Activated naive CD8-positive, alpha-beta T cell treated with anti-CD3 and anti-CD28 coated beads for 36 hours (primary cell): ENCODE data around the gene MAEL. TPM values are rescaled to one million over a fixed set of nuclear protein-coding genes. Genes with fewer than 3 reads are reported as not detected.

Experiments used
- DNase-seq: peaks from one replicate; pipeline ENCODE4 v3.0.0; 2021
- H3K27ac Mint-ChIP-seq: one replicate; pipeline ENCODE4 v1.8.0; 2022; ENCODE audit warnings: mild to moderate bottlenecking, moderate library complexity, mixed read lengths
- H3K27me3 Mint-ChIP-seq: one replicate; pipeline ENCODE4 v1.8.0; 2022; ENCODE audit warnings: mild to moderate bottlenecking, mixed read lengths
- H3K36me3 Mint-ChIP-seq: one replicate; pipeline ENCODE4 v1.8.0; 2021; ENCODE audit warnings: mild to moderate bottlenecking, mixed read lengths
- H3K4me1 Mint-ChIP-seq: one replicate; pipeline ENCODE4 v1.8.0; 2021; ENCODE audit warnings: mixed read lengths
- H3K4me3 Mint-ChIP-seq: one replicate; pipeline ENCODE4 v1.8.0; 2022; ENCODE audit warnings: mild to moderate bottlenecking, moderate library complexity, mixed read lengths
- H3K9me3 Mint-ChIP-seq: one replicate; pipeline ENCODE4 v1.8.0; 2022; ENCODE audit warnings: mixed read lengths
- total RNA-seq, 2 experiments: library from RNA; stranded (reverse); gene quantifications; one replicate each; pipeline ENCODE4 v1.2.3, GENCODE V29; 2021

Gene MAEL
- under 1 TPM in 1 of 2 experiments, not detected in 1; 0.14 TPM for total RNA-seq

DNA sequence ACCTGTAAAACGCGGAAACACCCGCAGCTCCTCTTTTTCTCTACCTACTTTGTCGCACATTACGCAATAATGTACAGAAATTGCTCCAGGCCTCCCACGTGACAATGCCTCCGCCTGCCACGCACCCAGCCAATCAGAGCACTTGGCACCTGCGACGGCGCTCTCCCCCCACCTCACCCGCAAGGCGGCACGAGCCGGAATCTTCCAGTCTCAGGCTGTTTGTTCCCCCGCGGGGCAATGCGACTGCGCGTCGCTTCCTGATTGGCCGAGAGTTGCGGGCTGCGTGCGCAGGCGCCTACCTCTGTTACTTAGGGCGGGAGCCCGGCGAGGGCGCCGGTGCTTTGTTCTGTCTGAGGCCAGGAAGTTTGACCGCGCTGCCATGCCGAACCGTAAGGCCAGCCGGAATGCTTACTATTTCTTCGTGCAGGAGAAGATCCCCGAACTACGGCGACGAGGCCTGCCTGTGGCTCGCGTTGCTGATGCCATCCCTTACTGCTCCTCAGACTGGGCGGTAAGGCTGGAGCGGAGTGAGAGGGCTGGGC lies at the start of gene MAEL:
TSS of gene MAEL (plus strand) at position 307 of the 542 bp plus-strand sequence. CDS start at position 380, 73 bp downstream.
- Mint-ChIP-seq H3K4me3 (no peak within 1 kb of the TSS), H3K4me1 (no peaks in the 10 kb centered on the region), H3K27me3 (peaks cover 11% of the 10 kb centered on the region), H3K9me3 (peaks cover 1% of the 10 kb centered on the region), H3K27ac (no peak within 1 kb of the TSS), H3K36me3 (no peaks in the 10 kb centered on the region)
- DNase-seq = no peak

DNA sequence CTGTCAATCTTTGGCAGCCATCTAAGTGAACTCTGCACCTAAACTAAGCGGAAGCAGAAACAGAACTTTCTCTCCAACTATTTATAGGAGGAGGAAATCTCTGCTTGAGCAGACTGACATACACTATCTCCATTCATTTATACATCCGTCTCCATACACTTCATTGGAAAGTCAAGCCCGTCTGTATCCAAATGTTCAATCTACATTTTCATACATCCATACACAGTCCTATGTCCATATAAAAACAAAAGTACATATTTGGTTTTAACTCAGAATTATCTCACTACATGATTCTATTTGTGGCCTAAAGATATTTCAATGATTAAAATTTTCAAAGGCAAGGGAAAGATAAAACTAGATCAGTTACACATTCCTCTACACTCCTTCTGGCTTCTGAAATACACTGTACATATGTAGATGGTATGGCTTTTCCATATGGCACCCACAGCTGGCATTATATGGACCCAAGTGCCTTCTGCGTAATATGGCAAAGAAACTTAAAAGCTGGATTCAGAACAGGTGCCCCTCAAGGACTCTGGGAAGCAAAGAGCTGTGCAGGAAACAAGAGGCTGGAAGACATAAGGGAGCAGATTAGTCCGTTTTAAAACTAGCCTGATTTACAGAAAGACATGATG lies 49.2 kb upstream of the MAEL start:
- H3K36me3 Mint-ChIP-seq = no peaks in the 10 kb centered on the region
- H3K27ac Mint-ChIP-seq = no peak overlapping the region
- no peak for DNase-seq
- peaks cover 17% of the 10 kb centered on the region for H3K4me1 Mint-ChIP-seq
- no peaks in the 10 kb centered on the region for H3K9me3 Mint-ChIP-seq
- no peak overlapping the region for H3K4me3 Mint-ChIP-seq
- H3K27me3 Mint-ChIP-seq = peaks cover 11% of the 10 kb centered on the region

DNA sequence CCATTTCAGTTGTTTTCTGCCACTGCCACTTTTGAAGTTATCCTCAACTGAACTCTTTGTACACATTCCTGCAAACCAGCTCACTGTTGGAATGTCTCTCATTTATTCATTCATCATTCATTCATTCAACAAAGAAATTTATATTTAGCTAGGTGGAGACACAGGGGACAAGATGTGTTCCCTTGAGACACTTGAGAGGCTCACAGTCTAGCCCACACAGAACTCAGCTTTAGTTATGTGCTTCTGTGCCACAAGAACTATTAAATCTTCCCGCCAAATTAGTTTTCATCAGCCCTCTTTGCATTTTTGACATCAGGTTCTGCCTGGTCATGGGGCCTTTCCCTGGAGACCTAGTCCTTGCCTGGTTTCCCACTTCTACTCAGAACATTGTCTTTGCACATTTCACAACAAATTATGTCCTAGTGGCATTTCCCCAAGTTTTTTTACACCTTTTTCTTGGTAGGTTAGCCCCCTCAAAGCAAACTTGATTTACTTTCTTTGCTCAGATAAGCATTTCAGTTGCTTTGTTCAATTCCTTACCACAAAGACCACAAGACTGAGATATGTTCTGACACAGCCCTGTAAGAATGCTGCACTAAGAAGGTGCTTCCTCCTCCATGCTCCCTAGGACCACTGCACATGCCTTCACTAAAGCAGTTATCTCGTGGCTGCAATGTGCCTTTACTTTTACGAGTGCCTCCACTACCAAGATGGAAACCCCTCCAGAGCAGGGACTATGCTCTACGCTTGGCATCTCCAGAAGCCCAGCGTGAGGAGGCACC lies 44.7 kb upstream of the MAEL start:
- DNase-seq = no peak

DNA sequence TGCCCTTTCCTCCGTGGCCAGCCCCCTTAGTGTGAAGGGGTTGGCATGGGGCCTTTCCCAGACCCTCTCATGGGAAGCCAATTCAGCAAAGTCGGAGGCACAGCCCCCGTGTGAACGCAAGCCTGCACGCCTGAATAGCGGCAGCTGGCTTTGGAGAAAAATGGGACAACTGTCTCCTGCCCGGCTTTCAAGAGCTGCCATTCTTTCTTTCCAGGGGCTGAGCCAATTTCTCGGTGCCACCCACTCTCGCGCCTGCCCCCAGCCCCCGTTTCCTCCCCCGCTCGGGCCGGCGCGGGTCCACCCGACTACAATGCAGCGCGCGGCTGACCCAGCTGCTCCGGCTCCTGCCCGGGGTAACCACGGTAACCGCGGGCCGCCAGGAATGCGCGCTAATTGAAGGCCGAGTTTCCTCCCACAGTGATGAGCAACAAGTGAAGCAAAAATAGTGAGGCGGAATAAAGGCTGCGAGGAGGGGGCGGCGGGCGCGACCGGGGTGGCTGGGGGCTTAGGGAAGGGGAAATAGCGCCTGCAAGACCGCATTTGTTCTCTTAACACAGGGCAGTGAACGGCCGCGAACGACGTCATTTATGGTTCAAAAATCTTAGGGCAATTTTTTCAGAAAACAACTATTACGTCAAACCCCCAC lies 41.6 kb upstream of the MAEL start:
- Mint-ChIP-seq H3K27me3 (peaks cover 40% of the 10 kb centered on the region), H3K36me3 (no peaks in the 10 kb centered on the region), H3K27ac (no peak overlapping the region), H3K4me3 (no peak overlapping the region), H3K9me3 (no peaks in the 10 kb centered on the region), H3K4me1 (peaks cover 31% of the 10 kb centered on the region)
- DNase-seq = peak; percentile 4

More for the DNA sequence above, 44.7 kb upstream of the MAEL start:
- H3K4me1 Mint-ChIP-seq = peaks cover 33% of the 10 kb centered on the region
- H3K27me3 Mint-ChIP-seq = peaks cover 35% of the 10 kb centered on the region
- H3K9me3 Mint-ChIP-seq = no peaks in the 10 kb centered on the region
- no peak overlapping the region for H3K27ac Mint-ChIP-seq
- no peaks in the 10 kb centered on the region for H3K36me3 Mint-ChIP-seq
- no peak overlapping the region for H3K4me3 Mint-ChIP-seq

DNA sequence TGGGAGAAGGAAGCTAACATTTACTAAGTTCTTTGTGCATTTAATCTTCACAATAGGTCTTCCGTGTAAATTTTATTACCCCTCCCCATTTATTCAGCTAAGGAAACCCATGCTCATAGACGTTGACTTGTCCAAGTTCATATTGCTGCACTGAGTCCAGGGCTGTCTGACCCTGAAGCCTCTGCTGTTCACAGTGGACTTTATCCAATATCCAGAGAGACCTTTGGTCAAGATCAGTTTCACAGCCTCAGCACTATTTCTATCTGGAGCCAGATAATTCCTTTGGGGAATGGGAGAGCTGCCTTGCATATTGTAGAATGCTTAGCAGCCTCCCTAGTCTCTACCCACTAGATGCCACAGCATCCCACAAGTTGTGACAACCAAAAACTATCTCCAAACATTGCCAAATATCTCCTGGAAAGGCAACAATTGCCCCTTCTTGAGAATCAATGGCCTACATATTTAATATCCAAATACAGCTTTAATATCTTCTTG lies 40.2 kb upstream of the MAEL start:
- Mint-ChIP-seq H3K27ac (no peak overlapping the region), H3K4me3 (no peak overlapping the region), H3K36me3 (no peaks in the 10 kb centered on the region)

GRCh38 chr1:166950156-166950555 lies 38.9 kb upstream of the MAEL start:
- H3K4me3 Mint-ChIP-seq = no peak overlapping the region
- no peak for DNase-seq
- no peaks in the 10 kb centered on the region for H3K36me3 Mint-ChIP-seq
- H3K9me3 Mint-ChIP-seq = no peaks in the 10 kb centered on the region
- H3K27me3 Mint-ChIP-seq = peaks cover 39% of the 10 kb centered on the region
- no peak overlapping the region for H3K27ac Mint-ChIP-seq
- H3K4me1 Mint-ChIP-seq = peaks cover 13% of the 10 kb centered on the region

More for the DNA sequence above, 40.2 kb upstream of the MAEL start:
- DNase-seq = no peak
- Mint-ChIP-seq H3K9me3 (no peaks in the 10 kb centered on the region), H3K4me1 (peaks cover 25% of the 10 kb centered on the region), H3K27me3 (peaks cover 37% of the 10 kb centered on the region)

DNA sequence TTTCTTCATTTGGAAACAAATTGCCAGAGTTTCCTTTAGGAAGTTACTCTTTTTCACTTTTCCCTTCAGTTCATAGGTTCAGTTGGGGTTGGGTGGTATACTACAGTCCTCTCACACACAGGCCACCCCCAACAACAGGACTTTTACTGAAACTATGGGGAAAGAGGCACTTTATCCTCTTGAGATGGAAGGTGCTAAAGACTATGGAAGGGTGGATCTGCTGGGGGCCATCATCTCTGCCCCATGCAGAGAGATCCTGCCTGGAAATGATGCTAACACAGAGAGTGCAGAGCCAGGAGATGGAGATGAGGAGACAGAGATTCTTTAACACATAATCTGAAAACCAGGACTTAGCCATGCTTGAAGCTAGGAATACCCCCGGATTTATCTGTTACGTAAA lies 38.0 kb upstream of the MAEL start:
- H3K4me1 Mint-ChIP-seq = peaks cover 6% of the 10 kb centered on the region
- H3K36me3 Mint-ChIP-seq = no peaks in the 10 kb centered on the region
- no peaks in the 10 kb centered on the region for H3K9me3 Mint-ChIP-seq
- no peak overlapping the region for H3K4me3 Mint-ChIP-seq
- no peak overlapping the region for H3K27ac Mint-ChIP-seq
- no peak for DNase-seq
- H3K27me3 Mint-ChIP-seq = peaks cover 34% of the 10 kb centered on the region

- H3K9me3 Mint-ChIP-seq = no peaks in the 10 kb centered on the region
- peaks cover 3% of the 10 kb centered on the region for H3K4me1 Mint-ChIP-seq
- peaks cover 24% of the 10 kb centered on the region for H3K27me3 Mint-ChIP-seq
- no peak overlapping the region for H3K4me3 Mint-ChIP-seq
- peaks cover 1% of the 10 kb centered on the region for H3K36me3 Mint-ChIP-seq
- no peak for DNase-seq
- H3K27ac Mint-ChIP-seq = no peak overlapping the region
Measured at GRCh38 chr1:166952002-166952746, 36.9 kb upstream of the MAEL start.

- Mint-ChIP-seq H3K9me3 (no peaks in the 10 kb centered on the region), H3K4me1 (no peaks in the 10 kb centered on the region), H3K27ac (no peak overlapping the region), H3K4me3 (no peak overlapping the region), H3K27me3 (peaks cover 15% of the 10 kb centered on the region), H3K36me3 (peaks cover 1% of the 10 kb centered on the region)
- no peak for DNase-seq
Measured at GRCh38 chr1:166953491-166953890, 35.6 kb upstream of the MAEL start.

- H3K4me1 Mint-ChIP-seq = no peaks in the 10 kb centered on the region
- no peak for DNase-seq
- H3K27me3 Mint-ChIP-seq = peaks cover 32% of the 10 kb centered on the region
- H3K27ac Mint-ChIP-seq = no peak overlapping the region
- H3K36me3 Mint-ChIP-seq = peaks cover 2% of the 10 kb centered on the region
- no peak overlapping the region for H3K4me3 Mint-ChIP-seq
- H3K9me3 Mint-ChIP-seq = no peaks in the 10 kb centered on the region
Measured at GRCh38 chr1:166956057-166956850, 32.8 kb upstream of the MAEL start.

- Mint-ChIP-seq H3K36me3 (peaks cover 2% of the 10 kb centered on the region), H3K4me3 (no peak overlapping the region), H3K9me3 (no peaks in the 10 kb centered on the region), H3K4me1 (no peaks in the 10 kb centered on the region), H3K27ac (no peak overlapping the region), H3K27me3 (peaks cover 32% of the 10 kb centered on the region)
- no peak for DNase-seq
Measured at GRCh38 chr1:166956872-166957271, 32.2 kb upstream of the MAEL start.

DNA sequence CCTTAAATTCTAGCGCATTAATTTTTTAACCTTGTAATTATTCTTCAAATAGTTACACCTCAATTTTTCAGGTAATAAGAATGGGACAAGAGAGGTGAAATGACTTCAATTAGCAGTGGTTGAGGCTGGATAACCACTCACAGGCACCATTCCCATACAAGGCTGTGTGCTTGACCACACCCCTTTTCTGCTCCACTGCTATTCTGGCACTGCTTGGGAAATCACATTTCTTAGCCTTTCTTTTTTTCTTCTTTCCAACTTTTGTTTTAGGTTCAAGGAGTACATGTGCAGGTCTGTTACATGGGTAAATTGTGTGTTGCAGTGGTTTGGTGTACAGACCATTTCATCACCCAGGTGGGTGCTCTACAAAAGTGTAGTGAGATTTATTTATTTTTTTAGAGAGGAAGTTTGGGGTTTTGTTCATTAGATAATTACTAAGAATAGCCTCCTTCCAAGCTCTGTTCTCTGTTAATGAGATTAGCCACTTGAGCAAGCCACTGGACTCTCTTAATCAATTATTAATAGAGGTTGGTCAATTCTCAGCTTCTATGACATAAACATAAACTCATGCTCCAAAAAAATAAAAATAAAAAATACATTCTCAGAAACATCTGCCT lies 28.1 kb upstream of the MAEL start:
- Mint-ChIP-seq H3K27me3 (peaks cover 38% of the 10 kb centered on the region), H3K36me3 (peaks cover 2% of the 10 kb centered on the region), H3K4me3 (no peak overlapping the region), H3K4me1 (no peaks in the 10 kb centered on the region), H3K9me3 (no peaks in the 10 kb centered on the region), H3K27ac (no peak overlapping the region)
- no peak for DNase-seq

DNA sequence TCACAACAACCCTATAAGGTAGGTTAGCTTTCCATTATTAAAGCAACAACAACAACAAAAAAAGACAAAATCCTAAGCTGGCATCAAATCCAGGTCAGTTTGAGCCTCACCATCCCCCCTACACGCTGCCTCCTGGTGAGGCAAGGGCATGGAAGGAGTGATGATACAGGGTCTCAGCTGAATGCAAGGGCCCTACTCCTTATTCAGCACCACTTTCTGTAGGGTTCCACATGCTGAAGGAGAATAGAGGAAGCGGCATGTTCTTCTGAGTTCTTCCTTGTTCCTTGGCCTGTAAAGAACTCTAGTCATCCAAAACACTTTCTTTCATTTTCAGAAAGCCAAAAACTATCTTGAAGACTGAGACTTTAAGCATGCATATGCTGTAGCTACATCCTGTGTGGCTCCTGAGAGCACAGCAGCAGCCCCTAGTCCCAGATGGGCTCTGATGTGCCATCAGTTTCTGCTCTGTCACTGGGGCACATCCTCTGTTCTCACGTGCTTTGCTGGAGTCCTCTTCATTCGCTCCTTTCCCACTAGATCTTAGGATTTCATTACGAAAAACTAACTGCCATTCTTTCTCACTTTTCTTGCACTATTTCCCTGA lies 19.9 kb upstream of the MAEL start:
- Mint-ChIP-seq H3K27ac (peak overlapping the region; percentile 4), H3K27me3 (peaks cover 46% of the 10 kb centered on the region), H3K4me1 (peaks cover 23% of the 10 kb centered on the region), H3K4me3 (no peak overlapping the region), H3K36me3 (peaks cover 5% of the 10 kb centered on the region), H3K9me3 (no peaks in the 10 kb centered on the region)
- no peak for DNase-seq
